Nephron progenitor cell (in vitro differentiated cells): ENCODE data around the gene PPP4C.

Experiments
- DNase-seq: peaks from one replicate; pipeline ENCODE4 v3.0.0; 2021
- H3K27ac Mint-ChIP-seq: 2 replicates; pipeline ENCODE4 v1.8.0; 2021; ENCODE audit warnings: mild to moderate bottlenecking, moderate library complexity, mixed read lengths
- H3K27me3 Mint-ChIP-seq: 2 replicates; pipeline ENCODE4 v1.8.0; 2021; ENCODE audit warnings: mild to moderate bottlenecking, low read depth, mixed read lengths; ENCODE audit not compliant: poor library complexity
- H3K36me3 Mint-ChIP-seq: 2 replicates; pipeline ENCODE4 v1.8.0; 2021; ENCODE audit warnings: low read depth, mixed read lengths
- H3K4me1 Mint-ChIP-seq: 2 replicates; pipeline ENCODE4 v1.8.0; 2021; ENCODE audit warnings: mixed read lengths
- H3K4me3 Mint-ChIP-seq: 2 replicates; pipeline ENCODE4 v1.8.0; 2021; ENCODE audit warnings: mild to moderate bottlenecking, moderate library complexity, mixed read lengths
- H3K9me3 Mint-ChIP-seq: 2 replicates; pipeline ENCODE4 v1.8.0; 2021; ENCODE audit warnings: mild to moderate bottlenecking, moderate library complexity, mixed read lengths
- CTCF ChIP-seq: fragments of 200-600 bp; sonication (generic); IDR thresholded peaks from 2 replicates; pipeline ENCODE4 v1.5.0; 2021; ENCODE audit warnings: antibody characterized with exemption

PPP4C gene

GRCh38 chr16:30096862-30097563, 21.2 kb downstream of the PPP4C start:
- H3K36me3 Mint-ChIP-seq: peaks cover 51% of the 10 kb centered on the region
- no peak for TF ChIP-seq CTCF

GRCh38 chr16:30104090-30104489, 28.3 kb downstream of the PPP4C start:
- H3K4me3 Mint-ChIP-seq: no peak overlapping the region
- H3K36me3 Mint-ChIP-seq: peaks cover 82% of the 10 kb centered on the region
- H3K27ac Mint-ChIP-seq: peak overlapping the region; percentile 57
- TF ChIP-seq CTCF: no peak
- peaks cover 32% of the 10 kb centered on the region for H3K4me1 Mint-ChIP-seq
- peaks cover 48% of the 10 kb centered on the region for H3K9me3 Mint-ChIP-seq
- DNase-seq: no peak
- no peaks in the 10 kb centered on the region for H3K27me3 Mint-ChIP-seq

More at GRCh38 chr16:30096862-30097563, 21.2 kb downstream of the PPP4C start:
- Mint-ChIP-seq H3K27ac (peak overlapping the region; percentile 98), H3K27me3 (peaks cover 10% of the 10 kb centered on the region), H3K4me3 (peak overlapping the region; percentile 89), H3K4me1 (peaks cover 53% of the 10 kb centered on the region), H3K9me3 (peaks cover 54% of the 10 kb centered on the region)
- no peak for DNase-seq

DNA sequence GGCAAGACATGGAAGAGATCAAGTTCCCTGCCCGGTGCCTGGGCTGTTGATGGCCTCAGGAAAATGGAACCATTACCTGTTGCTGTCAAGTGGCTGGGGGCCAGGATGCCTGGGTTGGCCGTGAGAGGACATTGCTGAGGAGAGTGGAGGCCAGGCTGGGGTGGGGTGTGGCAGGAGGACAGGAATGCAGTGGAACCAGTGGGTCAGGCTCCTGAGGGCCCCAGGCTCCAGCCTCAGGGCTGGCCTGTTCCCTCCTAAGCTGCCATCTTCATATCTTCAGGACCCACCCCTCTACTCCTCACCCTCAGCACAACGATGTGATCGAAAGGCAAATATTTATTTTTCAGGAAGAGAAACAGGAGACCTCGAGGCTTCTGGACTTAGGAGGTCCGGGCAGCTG, 28.7 kb downstream of the PPP4C start:
- Mint-ChIP-seq H3K9me3 (peaks cover 46% of the 10 kb centered on the region), H3K4me1 (peaks cover 32% of the 10 kb centered on the region), H3K36me3 (peaks cover 79% of the 10 kb centered on the region), H3K4me3 (no peak overlapping the region), H3K27ac (peak overlapping the region; percentile 57), H3K27me3 (no peaks in the 10 kb centered on the region)
- no peak for TF ChIP-seq CTCF
- no peak for DNase-seq

- TF ChIP-seq CTCF: no peak
Measured at GRCh38 chr16:30108059-30108850, 32.5 kb downstream of the PPP4C start.

GRCh38 chr16:30110661-30111060, 34.9 kb downstream of the PPP4C start:
- DNase-seq: no peak
- Mint-ChIP-seq H3K36me3 (peaks cover 33% of the 10 kb centered on the region), H3K9me3 (no peaks in the 10 kb centered on the region), H3K27ac (peak overlapping the region; percentile 88), H3K4me1 (peaks cover 11% of the 10 kb centered on the region), H3K4me3 (no peak overlapping the region), H3K27me3 (peaks cover 6% of the 10 kb centered on the region)
- no peak for TF ChIP-seq CTCF

More at GRCh38 chr16:30108059-30108850, 32.5 kb downstream of the PPP4C start:
- peaks cover 54% of the 10 kb centered on the region for H3K36me3 Mint-ChIP-seq
- peaks cover 6% of the 10 kb centered on the region for H3K27me3 Mint-ChIP-seq
- no peak for DNase-seq
- H3K4me1 Mint-ChIP-seq: peaks cover 23% of the 10 kb centered on the region
- H3K9me3 Mint-ChIP-seq: peaks cover 10% of the 10 kb centered on the region
- no peak overlapping the region for H3K4me3 Mint-ChIP-seq
- no peak overlapping the region for H3K27ac Mint-ChIP-seq
